Subcutaneous adipose tissue (tissue), 4 donors: ENCODE data around the gene OTUD4. TPM values are rescaled to one million over a fixed set of nuclear protein-coding genes. Genes with fewer than 3 reads are reported as not detected.

Experiments
- CTCF ChIP-seq: fragments of 450-650 bp; IDR thresholded peaks from one replicate; pipeline ENCODE4 v1.5.1; 2016; ENCODE audit warnings: low read depth, mild to moderate bottlenecking, control low read depth, antibody characterized with exemption, moderate library complexity
- small RNA-seq: library from RNA; depleted of rRNA; stranded (forward); fragments of <200 nt; gene quantifications from one replicate; pipeline ENCODE3, GENCODE V24; 2016
- total RNA-seq, 4 donors: library from RNA; depleted of rRNA; stranded (reverse); fragments of >200 nt; gene quantifications; one replicate each; pipeline ENCODE4 v1.1.0, GENCODE V29; 2016

Gene OTUD4
- total RNA-seq, 4 donors from 2014 or later: 29.2 to 43.2 (median 35.0) TPM

- TF ChIP-seq CTCF: no peak
Measured at GRCh38 chr4:145093638-145094037, 86.8 kb downstream of the OTUD4 start.

- TF ChIP-seq CTCF: no peak
Measured at GRCh38 chr4:145090380-145090779, 90.0 kb downstream of the OTUD4 start.

GRCh38 chr4:145083891-145084605 is 96.3 kb downstream of the OTUD4 start:
- TF ChIP-seq CTCF: no peak

Small RNA genes lying within 50 kb of the gene (small RNA-seq; reads per million reads assigned to genes)
- gene RF00019: 0.49 reads per million

Other genes starting within 250 kb of the OTUD4 start
- 10 to 100 TPM; 24.6 to 35.6 (median 28.2) TPM for gene ANAPC10, start 82.4 kb downstream of the OTUD4 start, total RNA-seq
- gene ABCE1, start 82.3 kb downstream of the OTUD4 start, total RNA-seq: 100 to 1,000 TPM in 1 of 4 donors, 10 to 100 TPM in 3; 50.8 to 105 (median 58.7) TPM